Caco-2 (cell line): Measurements from ENCODE around the gene DLG4. TPM values are rescaled to one million over a fixed set of nuclear protein-coding genes. Genes with fewer than 3 reads are reported as not detected.

Experiments used
- BruUV-seq: library from RNA; stranded (reverse); fragments of 400-500 nt; replicated peaks from 2 replicates; lab custom pipeline; 2021; lab: Mats Ljungman, UMichigan
- CTCF ChIA-PET: fragments of 300-600 bp; sonication (Branson Sonifier 250); formaldehyde crosslinking; loops from one replicate; lab custom pipeline; 2022; ENCODE audit warnings: antibody characterized with exemption; lab: Charles Lee
- POLR2A ChIA-PET: fragments of 300-600 bp; sonication (Branson Sonifier 250); formaldehyde crosslinking; loops from one replicate; lab custom pipeline; 2022; ENCODE audit warnings: antibody characterized with exemption; lab: Charles Lee
- DNase-seq, 2 experiments: peaks; one replicate each; pipeline versions ENCODE4 v3.0.0 to v3.0.0-alpha.2; 2020 to 2022
- H3K27me3 ChIP-seq: replicated peaks from 2 replicates; pipeline ENCODE4 v1.6.0; 2011; ENCODE audit warnings: low read length; ENCODE audit not compliant: control insufficient read depth, insufficient read depth
- H3K36me3 ChIP-seq: 2 replicates; pipeline ENCODE4 v1.5.1; 2011; ENCODE audit warnings: low read length; ENCODE audit not compliant: control insufficient read depth, insufficient read depth
- H3K4me1 ChIP-seq: fragments of 250-450 bp; sonication (Bioruptor Pico); 2 replicates; pipeline ENCODE4 v1.5.1; 2020; ENCODE audit warnings: mild to moderate bottlenecking
- H3K4me3 ChIP-seq: 2 replicates; pipeline ENCODE4 v1.5.1; 2011; ENCODE audit warnings: low read depth, mild to moderate bottlenecking, control low read depth, low read length
- H3K9me3 ChIP-seq: fragments of 250-450 bp; sonication (Bioruptor Pico); 2 replicates; pipeline ENCODE4 v1.5.1; 2020; ENCODE audit warnings: mild to moderate bottlenecking, moderate library complexity
- H3K27ac Mint-ChIP-seq: one replicate; pipeline ENCODE4 v1.8.0; 2022; ENCODE audit warnings: mixed read lengths; ENCODE audit not compliant: unreplicated experiment
- H3K27me3 Mint-ChIP-seq: one replicate; pipeline ENCODE4 v1.8.0; 2022; ENCODE audit warnings: mixed read lengths; ENCODE audit not compliant: insufficient read depth, unreplicated experiment
- H3K36me3 Mint-ChIP-seq: one replicate; pipeline ENCODE4 v1.8.0; 2022; ENCODE audit warnings: mild to moderate bottlenecking, mixed read lengths; ENCODE audit not compliant: insufficient read depth, unreplicated experiment
- H3K4me1 Mint-ChIP-seq: one replicate; pipeline ENCODE4 v1.8.0; 2022; ENCODE audit warnings: low read depth, mixed read lengths; ENCODE audit not compliant: unreplicated experiment
- H3K4me3 Mint-ChIP-seq: one replicate; pipeline ENCODE4 v1.8.0; 2022; ENCODE audit warnings: mild to moderate bottlenecking, moderate library complexity, mixed read lengths; ENCODE audit not compliant: unreplicated experiment
- H3K9me3 Mint-ChIP-seq: one replicate; pipeline ENCODE4 v1.8.0; 2022; ENCODE audit warnings: mixed read lengths; ENCODE audit not compliant: unreplicated experiment
- CTCF ChIP-seq, 2 experiments: fragments of 200-600 bp in 1 of 2; IDR thresholded peaks; 1 replicate in 1 of 2; 2 replicates in 1 of 2; pipeline versions ENCODE4 v1.5.1 to v1.8.0; 2011 to 2022; ENCODE audit warnings: antibody characterized with exemption in 1 of 2, control low read depth in 1 of 2, inconsistent platforms in 1 of 2, low read depth in 1 of 2, low read length in 1 of 2, mild to moderate bottlenecking in 1 of 2, moderate library complexity in 1 of 2; ENCODE audit not compliant: insufficient read depth in 1 of 2, severe bottlenecking in 1 of 2, unreplicated experiment in 1 of 2
- intact Hi-C: fragments of 100-400 bp; cut with micrococcal nuclease; formaldehyde crosslinking; loops from one replicate; pipeline ENCODE4 v1.10.0; 2022; ENCODE audit not compliant: unreplicated experiment
- total RNA-seq: library from RNA; stranded (reverse); gene quantifications from 2 replicates; pipeline ENCODE4 v1.2.3, GENCODE V29; 2022

DLG4 gene
- total RNA-seq, 1 experiment from 2014 or later: 0.98 TPM

- Mint-ChIP-seq H3K9me3 (no peaks in the 10 kb centered on the region), H3K36me3 (no peaks in the 10 kb centered on the region), H3K4me1 (no peaks in the 10 kb centered on the region), H3K27ac (peak overlapping the region; percentile 60), H3K27me3 (no peaks in the 10 kb centered on the region), H3K4me3 (no peak overlapping the region)
- POLR2A ChIA-PET: interaction anchor here (0.8 kb wide), 1 partner anchor 141 kb away, joined by 3 read pairs; the partner anchor contains the start of gene SLC16A13
- CTCF ChIA-PET: interaction anchor here (0.5 to 1.3 kb wide), 4 partner anchors 12 to 140 kb away, joined by 3 to 8 read pairs (median 4); no protein-coding TSS in a partner anchor
- peak overlapping the region; percentile 43 for H3K4me3 ChIP-seq
- DNase-seq: peak; percentile 66 to 76
- TSS peak; percentile 71 for BruUV-seq
- no peaks in the 10 kb centered on the region for H3K36me3 ChIP-seq
- intact Hi-C loops: no loop called here
- no peaks in the 10 kb centered on the region for H3K27me3 ChIP-seq
- TF ChIP-seq CTCF (IDR thresholded peaks at IDR 0.05; ENCODE audit: insufficient read depth in 1 of 2, low read depth in 1 of 2, low read length in 1 of 2, severe bottlenecking in 1 of 2, unreplicated experiment in 1 of 2): peak; percentile 69 to 74
- H3K9me3 ChIP-seq: no peaks in the 10 kb centered on the region
- no peaks in the 10 kb centered on the region for H3K4me1 ChIP-seq
These were observed 42.3 kb downstream of the DLG4 start for GRCh38 chr17:7177191-7177953.

GRCh38 chr17:7176841-7177190 lies 42.8 kb downstream of the DLG4 start:
- H3K4me1 Mint-ChIP-seq: no peaks in the 10 kb centered on the region
- ChIA-PET CTCF (interaction anchor here (1.3 kb wide), 2 partner anchors 12 to 14 kb away, joined by 6 to 8 read pairs; no protein-coding TSS in a partner anchor), POLR2A (interaction anchor here (0.8 kb wide), 1 partner anchor 141 kb away, joined by 3 read pairs; the partner anchor contains the start of gene SLC16A13)
- no peaks in the 10 kb centered on the region for H3K36me3 ChIP-seq
- BruUV-seq: no TSS peak
- no peaks in the 10 kb centered on the region for H3K4me1 ChIP-seq
- no peak for TF ChIP-seq CTCF (IDR thresholded peaks at IDR 0.05; ENCODE audit: insufficient read depth in 1 of 2, low read depth in 1 of 2, low read length in 1 of 2, severe bottlenecking in 1 of 2, unreplicated experiment in 1 of 2)
- no peak overlapping the region for H3K27ac Mint-ChIP-seq
- no peaks in the 10 kb centered on the region for H3K27me3 ChIP-seq
- no peaks in the 10 kb centered on the region for H3K9me3 ChIP-seq
- no peaks in the 10 kb centered on the region for H3K27me3 Mint-ChIP-seq
- intact Hi-C loops: no loop called here
- no peaks in the 10 kb centered on the region for H3K36me3 Mint-ChIP-seq
- peak overlapping the region; percentile 26 for H3K4me3 ChIP-seq
- H3K4me3 Mint-ChIP-seq: no peak overlapping the region
- H3K9me3 Mint-ChIP-seq: no peaks in the 10 kb centered on the region
- DNase-seq: no peak

GRCh38 chr17:7176107-7176840 lies 43.4 kb downstream of the DLG4 start:
- H3K9me3 ChIP-seq: no peaks in the 10 kb centered on the region
- no peak for DNase-seq
- H3K36me3 ChIP-seq: no peaks in the 10 kb centered on the region
- no peaks in the 10 kb centered on the region for H3K27me3 ChIP-seq
- POLR2A ChIA-PET: no interaction called here
- H3K4me1 Mint-ChIP-seq: no peaks in the 10 kb centered on the region
- no peak for TF ChIP-seq CTCF (IDR thresholded peaks at IDR 0.05; ENCODE audit: insufficient read depth in 1 of 2, low read depth in 1 of 2, low read length in 1 of 2, severe bottlenecking in 1 of 2, unreplicated experiment in 1 of 2)
- no peak overlapping the region for H3K4me3 Mint-ChIP-seq
- no peak overlapping the region for H3K4me3 ChIP-seq
- H3K27me3 Mint-ChIP-seq: no peaks in the 10 kb centered on the region
- no peaks in the 10 kb centered on the region for H3K9me3 Mint-ChIP-seq
- CTCF ChIA-PET: interaction anchor here (1.3 kb wide), 1 partner anchor 11 kb away, joined by 6 read pairs; no protein-coding TSS in a partner anchor
- no TSS peak for BruUV-seq
- intact Hi-C loops: no loop called here
- H3K36me3 Mint-ChIP-seq: no peaks in the 10 kb centered on the region
- no peaks in the 10 kb centered on the region for H3K4me1 ChIP-seq
- no peak overlapping the region for H3K27ac Mint-ChIP-seq
